Cerebellar nuclear complex (tissue), 1 donor: ENCODE data around the gene TTC27.
"Not testable (repeated sequence)": the region's sequence is repeated elsewhere in the genome, so short reads cannot be mapped to it uniquely, and the experiment has no call there.

Experiments used
- DNase-seq, 2 experiments: peaks; one replicate each; lab custom pipeline; 2025; lab: John Stamatoyannopoulos, UW

TTC27 gene

DNA sequence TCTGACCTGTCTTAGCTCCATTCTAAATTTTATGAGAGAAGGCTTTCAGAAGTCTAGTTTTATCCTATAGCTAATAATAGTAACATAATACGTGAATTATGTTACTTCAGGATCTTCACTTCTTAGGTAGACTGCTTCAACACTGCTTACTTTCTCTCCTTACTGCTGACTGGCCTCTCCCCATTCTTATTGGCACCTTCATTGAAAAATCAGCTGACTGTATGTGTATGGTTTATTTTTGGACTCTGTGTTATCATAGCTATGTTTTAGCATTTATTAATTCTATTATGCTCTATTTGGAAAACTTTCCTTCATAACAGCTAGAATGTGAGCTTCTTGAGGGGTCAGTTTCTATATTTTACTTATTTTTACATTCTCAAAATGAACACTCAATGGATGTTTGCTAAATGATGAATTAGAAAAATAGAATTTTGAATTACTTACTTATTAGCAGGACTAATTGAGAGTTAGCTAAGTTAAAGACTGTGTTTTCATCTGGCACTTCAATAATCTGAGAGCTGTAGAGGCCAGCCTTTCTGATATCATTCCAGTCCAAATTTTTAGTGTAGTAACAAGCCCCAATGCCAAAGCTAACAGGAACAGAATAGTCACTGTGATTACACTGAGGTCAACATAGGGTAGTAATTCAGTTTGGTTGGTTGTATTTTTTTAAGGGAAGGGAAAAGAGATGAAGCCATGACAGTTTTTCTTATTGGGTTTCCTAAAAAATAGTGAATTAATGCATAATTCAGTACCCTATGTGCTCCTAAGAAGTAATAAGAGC lies 92.3 kb downstream of the TTC27 start:
- no peak for DNase-seq

DNA sequence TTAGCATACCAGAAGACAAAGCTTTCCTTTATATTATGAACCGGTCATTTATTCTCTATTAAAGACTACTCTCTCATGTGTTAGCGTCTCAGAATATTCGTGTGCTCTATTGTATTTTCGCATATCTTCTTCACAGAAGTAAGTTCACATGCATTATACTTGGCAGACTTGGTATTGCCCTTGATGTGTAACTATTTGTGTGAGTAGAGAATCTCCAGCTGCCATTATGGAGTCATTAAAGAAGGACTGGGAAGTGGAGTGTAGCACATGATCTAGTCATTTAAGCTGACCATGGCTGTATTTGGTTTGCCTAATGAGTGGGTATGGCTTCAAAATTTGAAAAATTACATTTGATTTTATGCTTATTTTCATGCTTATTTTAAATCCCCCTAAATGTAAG lies 92.9 kb downstream of the TTC27 start:
- no peak for DNase-seq

DNA sequence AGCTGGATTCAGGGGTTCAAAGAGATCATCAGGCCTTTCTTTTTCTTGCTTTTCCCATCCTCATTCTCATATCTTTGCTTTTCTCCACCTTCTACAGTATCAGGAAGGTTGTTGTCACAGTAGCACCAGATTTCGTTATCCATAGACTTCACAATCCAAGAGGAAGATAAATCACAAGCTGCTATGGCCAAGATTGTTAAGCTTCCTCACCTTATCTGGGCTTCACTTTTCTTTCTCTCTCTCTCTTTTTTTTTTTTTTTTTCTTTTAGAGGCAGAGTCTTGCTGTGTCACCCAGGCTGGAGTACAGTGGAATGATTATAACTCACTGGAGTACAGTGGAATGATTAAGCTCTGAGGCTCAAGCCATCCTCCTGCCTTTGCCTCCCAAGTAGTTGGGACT lies 93.5 kb downstream of the TTC27 start:
- no peak for DNase-seq

- no peak for DNase-seq
These were observed 95.7 kb downstream of the TTC27 start for GRCh38 chr2:32723467-32724079.

DNA sequence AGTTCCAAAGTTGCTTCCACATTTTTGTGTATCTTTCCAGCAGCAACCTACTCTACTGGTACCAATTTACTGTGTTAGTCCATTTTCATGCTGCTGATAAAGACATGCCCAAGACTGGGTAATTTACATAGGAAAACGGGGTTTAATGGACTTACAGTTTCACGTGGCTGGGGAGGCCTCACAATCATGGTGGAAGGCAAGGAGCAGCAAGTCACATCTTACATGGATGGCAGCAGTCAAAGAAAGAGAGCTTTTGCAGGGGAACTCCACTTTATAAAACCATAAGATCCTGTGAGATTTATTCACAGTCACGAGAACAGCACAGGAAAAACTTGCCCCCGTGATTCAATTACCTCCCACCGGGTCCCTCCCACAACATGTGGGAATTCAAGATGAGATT lies 98.8 kb downstream of the TTC27 start:
- DNase-seq: not testable (repeated sequence)

- no peak for DNase-seq
These were observed 99.3 kb downstream of the TTC27 start for GRCh38 chr2:32727157-32727556.

GRCh38 chr2:32730958-32731357 lies 103.1 kb downstream of the TTC27 start:
- DNase-seq: not testable (repeated sequence)

DNA sequence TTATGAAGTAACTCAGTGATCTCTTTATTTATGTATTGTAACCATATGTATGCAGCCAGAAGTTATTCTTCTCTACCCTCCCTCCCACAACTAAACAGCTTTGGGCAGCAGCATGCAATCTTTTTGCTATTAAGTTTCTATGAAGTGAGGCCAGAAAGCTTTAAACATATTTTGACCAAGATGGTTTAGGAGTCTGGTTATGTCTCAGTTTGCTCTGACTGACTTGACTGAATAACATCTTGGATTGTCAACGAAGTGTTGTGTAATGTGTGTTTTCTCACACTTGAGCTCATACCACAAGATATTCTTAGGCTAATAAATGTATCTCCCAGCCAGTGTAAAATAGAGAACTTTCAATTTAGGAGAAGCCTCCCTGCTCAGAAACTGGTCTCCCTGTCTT lies 104.3 kb downstream of the TTC27 start:
- no peak for DNase-seq

DNA sequence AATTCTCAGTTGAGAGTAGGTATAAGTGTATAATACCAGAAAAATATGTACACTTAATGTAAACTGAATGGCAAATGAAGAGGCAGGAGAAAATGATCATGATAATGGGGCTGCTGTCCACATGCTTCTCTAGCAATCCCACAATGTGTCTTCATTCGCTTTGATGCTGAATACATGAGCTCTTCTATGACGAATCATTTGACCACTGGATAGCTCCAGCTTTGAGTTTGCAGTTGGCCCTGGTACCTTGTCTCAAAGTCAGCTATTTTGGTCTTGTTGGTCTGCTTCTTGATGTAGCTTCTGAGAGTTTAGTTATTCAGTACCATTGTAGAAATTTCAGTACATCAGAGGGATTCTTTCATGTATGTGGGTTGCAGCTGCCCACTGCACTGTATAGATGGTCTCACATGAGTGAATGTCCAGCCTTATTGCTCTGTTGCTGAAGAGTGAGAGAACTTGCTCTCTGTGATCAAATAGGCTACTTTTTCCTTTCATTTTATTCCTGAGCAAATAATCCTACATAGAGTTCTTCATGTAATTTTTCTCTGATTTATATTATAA lies 105.1 kb downstream of the TTC27 start:
- no peak for DNase-seq

DNA sequence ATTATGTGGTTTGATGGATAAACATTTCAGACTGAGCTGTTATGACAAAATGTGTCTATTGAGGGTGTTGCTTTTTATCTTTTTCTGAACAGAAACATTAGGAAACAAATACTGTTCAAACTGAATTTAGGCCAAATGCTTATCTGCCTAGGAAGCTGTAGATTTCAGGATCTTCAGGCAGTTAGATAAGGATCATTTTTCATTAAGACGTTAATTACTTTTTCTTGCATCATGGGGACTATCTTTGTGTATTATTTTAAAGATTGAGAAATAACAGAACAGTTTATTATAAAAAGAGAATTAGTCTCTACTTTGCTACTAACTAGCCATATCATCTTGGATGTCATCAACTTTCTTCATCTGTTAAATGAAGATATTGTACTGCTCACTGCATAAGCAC lies 107.5 kb downstream of the TTC27 start:
- no peak for DNase-seq

DNA sequence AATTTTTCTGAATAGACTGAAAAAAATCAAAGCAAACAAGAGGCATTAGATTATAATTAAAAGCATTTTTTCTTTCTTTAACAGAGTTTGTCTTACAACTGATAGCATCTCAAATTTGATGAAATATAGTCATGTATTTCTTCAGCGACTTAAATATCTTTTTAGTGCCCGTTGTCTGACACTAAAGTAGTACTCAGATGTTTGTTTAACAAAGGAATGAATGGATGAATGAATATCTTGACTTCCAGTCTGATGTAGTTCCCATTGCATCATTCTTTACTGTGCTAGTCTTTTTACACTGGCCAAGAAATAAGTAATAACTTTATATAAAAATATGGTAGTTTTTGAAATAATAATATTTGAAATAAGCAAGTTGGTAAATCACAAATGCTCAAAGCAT lies 111.1 kb downstream of the TTC27 start:
- no peak for DNase-seq

- no peak for DNase-seq
These were observed 111.8 kb downstream of the TTC27 start for GRCh38 chr2:32739664-32740063.

DNA sequence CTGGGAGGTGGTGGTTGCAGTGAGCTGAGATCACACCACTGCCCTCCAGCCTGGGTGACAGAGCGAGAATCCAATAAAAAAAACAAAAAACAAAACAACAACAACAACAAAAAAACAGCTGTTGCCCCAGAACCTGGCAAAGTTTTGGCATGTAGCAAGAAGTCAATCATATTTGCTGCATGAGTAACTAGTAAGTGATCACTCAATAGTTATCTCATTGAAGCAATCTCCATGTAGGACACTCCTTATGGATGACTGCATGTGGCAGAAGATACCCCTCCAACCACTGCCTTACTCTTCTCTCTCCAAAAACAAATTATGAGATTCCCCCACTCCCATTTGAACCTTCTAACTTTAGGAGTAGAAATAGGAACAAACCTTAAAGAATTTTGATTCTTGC lies 113.7 kb downstream of the TTC27 start:
- no peak for DNase-seq

DNA sequence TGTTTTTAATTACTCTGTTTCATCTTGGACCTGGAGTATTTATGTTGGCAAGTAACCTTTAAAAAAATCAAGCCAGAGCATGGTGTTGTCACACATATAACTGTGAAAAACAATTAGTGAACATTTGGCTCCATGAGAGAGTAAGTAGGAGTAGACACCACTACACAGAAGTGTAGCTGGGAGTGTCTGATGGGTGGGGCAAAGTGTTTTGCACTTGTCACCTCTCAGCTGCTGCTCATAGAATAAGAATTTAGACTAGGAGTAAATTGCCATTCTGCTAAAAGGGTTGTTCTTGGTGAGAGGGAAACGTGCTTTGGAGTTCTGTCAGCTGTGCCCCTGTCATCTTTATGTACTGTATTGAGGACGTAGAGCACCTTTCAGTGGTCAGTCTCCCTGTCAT lies 114.5 kb downstream of the TTC27 start:
- no peak for DNase-seq

DNA sequence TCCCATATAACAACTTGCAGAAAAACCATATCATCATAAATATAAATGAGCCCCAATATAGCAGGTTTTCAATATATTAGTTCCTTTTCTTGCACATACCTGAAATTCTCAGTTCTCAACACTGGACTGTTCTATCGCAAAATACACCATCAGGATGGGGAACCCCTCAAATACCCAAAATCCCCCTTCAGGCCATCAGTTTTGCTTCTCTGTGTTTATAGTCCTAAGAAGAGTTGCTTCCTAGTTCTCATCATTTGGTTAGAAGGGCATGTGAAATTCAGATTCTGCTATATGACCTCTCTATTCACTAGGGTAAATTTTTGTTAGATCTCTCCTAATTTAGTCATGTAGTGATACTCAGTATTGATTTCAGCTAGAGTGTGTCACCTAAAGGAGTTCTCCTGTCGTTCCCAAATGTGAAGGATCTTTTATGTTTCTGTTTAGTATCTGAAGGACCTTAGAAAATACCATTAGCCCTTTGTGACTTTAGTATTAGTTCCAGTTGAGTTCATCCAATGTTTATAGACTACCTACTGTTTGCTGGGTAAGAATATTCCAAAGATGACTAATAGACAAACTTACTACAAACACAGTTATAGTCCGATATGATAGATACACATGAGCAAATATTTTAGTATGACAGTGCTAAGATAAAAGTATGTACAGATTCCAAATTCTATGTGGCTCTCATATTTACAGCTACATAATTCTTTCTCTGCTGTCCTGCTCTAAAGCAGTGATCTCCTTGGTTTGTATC lies 115.8 kb downstream of the TTC27 start:
- no peak for DNase-seq

GRCh38 chr2:32745191-32745590 lies 117.3 kb downstream of the TTC27 start:
- DNase-seq: no peak

DNA sequence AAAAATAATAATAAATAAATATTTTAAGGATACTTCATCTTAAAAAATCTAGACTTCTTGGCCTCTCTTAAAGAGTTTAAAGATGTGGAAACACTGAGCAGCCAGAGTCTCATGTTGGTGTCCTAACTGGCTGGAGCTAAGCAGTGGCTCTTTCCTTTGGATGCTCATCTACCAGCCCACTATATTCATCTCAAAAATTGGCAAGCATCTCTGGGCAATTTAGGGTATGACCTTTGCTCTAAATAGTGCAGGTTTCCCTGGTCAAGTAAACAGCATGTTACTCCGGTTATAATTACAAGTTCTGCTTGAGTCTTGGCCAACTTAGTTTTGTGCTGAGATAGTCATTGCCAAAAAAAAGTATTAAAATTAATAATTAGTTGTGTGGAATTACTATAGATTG lies 117.8 kb downstream of the TTC27 start:
- DNase-seq: no peak

- no peak for DNase-seq
These were observed 118.8 kb downstream of the TTC27 start for GRCh38 chr2:32746669-32747068.

DNA sequence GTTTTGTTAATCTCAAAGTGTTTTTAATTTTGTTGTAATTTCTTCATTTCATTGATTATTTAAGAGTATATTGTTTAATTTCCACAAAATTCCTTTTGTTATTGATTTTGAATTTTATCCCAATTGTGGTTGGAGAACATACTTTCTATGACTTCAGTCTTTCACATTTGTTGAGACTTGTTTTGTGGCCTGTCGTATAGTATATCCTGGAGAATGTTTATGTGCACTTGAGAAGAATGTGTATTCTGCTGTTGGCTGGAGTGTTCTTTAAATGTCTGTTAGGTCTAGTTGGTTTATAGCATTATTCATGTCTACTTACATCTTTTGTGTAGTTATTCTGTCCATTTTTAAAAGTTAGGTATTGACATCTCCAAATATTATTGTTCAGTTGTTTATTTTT lies 120.3 kb downstream of the TTC27 start:
- DNase-seq: no peak

- DNase-seq: no peak
These were observed 123.0 kb downstream of the TTC27 start for GRCh38 chr2:32750880-32751279.

DNA sequence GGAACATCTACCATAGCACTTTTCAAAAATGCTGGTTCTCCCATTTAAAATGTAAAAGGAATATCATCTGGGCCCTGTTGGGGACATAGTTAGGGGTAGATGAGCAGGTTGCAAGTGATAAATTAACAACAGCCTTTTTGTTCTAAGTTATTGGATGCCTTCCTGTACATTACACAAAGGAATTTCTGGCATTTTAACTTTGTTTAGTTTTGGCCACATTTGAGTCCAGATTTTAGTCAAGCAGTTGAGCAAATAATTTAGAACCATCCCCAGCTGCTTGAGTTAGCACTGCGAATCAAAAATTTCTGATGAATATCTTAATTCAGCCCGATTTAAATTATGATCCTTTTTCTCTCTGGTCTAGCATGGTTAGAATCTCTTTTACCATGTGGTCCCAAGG lies 124.4 kb downstream of the TTC27 start:
- no peak for DNase-seq

GRCh38 chr2:32752952-32753351 lies 125.1 kb downstream of the TTC27 start:
- no peak for DNase-seq

DNA sequence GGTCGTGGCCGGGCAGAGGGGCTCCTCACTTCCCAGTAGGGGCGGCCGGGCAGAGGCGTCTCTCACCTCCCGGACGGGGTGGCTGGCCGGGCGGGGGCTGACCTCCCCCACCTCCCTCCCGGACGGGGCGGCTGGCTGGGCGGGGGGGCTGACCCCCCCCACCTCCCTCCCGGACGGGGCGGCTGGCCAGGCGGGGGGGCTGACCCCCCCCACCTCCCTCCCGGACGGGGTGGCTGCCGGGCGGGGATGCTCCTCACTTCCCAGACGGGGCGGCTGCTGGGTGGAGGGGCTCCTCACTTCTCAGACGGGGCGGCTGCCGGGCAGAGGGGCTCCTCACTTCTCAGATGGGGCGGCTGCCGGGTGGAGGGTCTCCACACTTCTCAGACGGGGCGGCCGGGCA lies 126.8 kb downstream of the TTC27 start:
- not testable (repeated sequence) for DNase-seq
